GM12878 (cell line): ENCODE data around the gene TANC1. TPM values are rescaled to one million over a fixed set of nuclear protein-coding genes. Genes with fewer than 3 reads are reported as not detected.

Experiments used
- ATAC-seq: fragments of 200-7000 bp; cut with Tn5 transposase; 3 replicates; pipeline ENCODE4 v1.9.1; 2020; ENCODE audit warnings: mild to moderate bottlenecking, moderate library complexity
- BruUV-seq: library from RNA; stranded (reverse); fragments of 400-500 nt; replicated peaks from 2 replicates; lab custom pipeline; 2021; lab: Mats Ljungman, UMichigan
- CTCF ChIA-PET: fragments of 300-600 bp; sonication (Branson Sonifier 250); formaldehyde crosslinking; extraction: SDS; loops from one replicate; lab custom pipeline; 2021; ENCODE audit warnings: inconsistent platforms; lab: Yijun Ruan, JAX
- POLR2A ChIA-PET: fragments of 350-600 bp; formaldehyde crosslinking; extraction: SDS; loops from one replicate; lab custom pipeline; 2021; ENCODE audit warnings: inconsistent platforms; lab: Charles Lee
- RAD21 ChIA-PET: fragments of 300-600 bp; sonication (Branson Sonifier 250); formaldehyde crosslinking; loops from one replicate; lab custom pipeline; 2023; ENCODE audit warnings: antibody characterized with exemption; ENCODE audit not compliant: unreplicated experiment; lab: Charles Lee
- SMC1A ChIA-PET: fragments of 300-600 bp; sonication (Branson Sonifier 250); formaldehyde crosslinking; loops from one replicate; lab custom pipeline; 2023; ENCODE audit not compliant: unreplicated experiment, uncharacterized antibody; lab: Charles Lee
- DNase-seq: peaks from one replicate; pipeline ENCODE4 v3.0.0-alpha.2; 2011; ENCODE audit warnings: low read depth, low spot score
- FAIRE-seq: peaks from 3 replicates; lab custom pipeline; 2011; peaks lifted over from hg19 to GRCh38; lab: Jason Lieb, UNC
- H2AFZ ChIP-seq: 2 replicates; pipeline ENCODE4 v1.6.0; 2011; ENCODE audit warnings: low read depth, low read length, control low read depth; ENCODE audit not compliant: control insufficient read depth
- H3K27ac ChIP-seq: 2 replicates; pipeline ENCODE4 v1.5.1; 2011; ENCODE audit warnings: control low read depth; ENCODE audit not compliant: control insufficient read depth, insufficient read depth
- H3K27me3 ChIP-seq, 2 experiments: replicated peaks in 1 of 2; 2 replicates each; pipeline versions ENCODE4 v1.6.0 to v1.6.1; 2011; ENCODE audit warnings: low read length in 1 of 2; ENCODE audit not compliant: control insufficient read depth in 2 of 2, insufficient read depth in 2 of 2
- H3K36me3 ChIP-seq, 2 experiments: 2 replicates each; pipeline ENCODE4 v1.5.1; 2011; ENCODE audit warnings: low read length in 1 of 2; ENCODE audit not compliant: control insufficient read depth in 2 of 2, insufficient read depth in 2 of 2
- H3K4me1 ChIP-seq: 2 replicates; pipeline ENCODE4 v1.6.1; 2011; ENCODE audit warnings: mild to moderate bottlenecking, low read length, moderate library complexity, mixed read lengths; ENCODE audit not compliant: control insufficient read depth, insufficient read depth
- H3K4me2 ChIP-seq: 2 replicates; pipeline ENCODE4 v1.6.0; 2011; ENCODE audit warnings: control low read depth; ENCODE audit not compliant: control insufficient read depth, insufficient read depth
- H3K4me3 ChIP-seq: fragments of 200-600 bp; sonication (generic); 2 replicates; pipeline ENCODE4 v1.5.1; 2016
- H3K79me2 ChIP-seq: 2 replicates; pipeline ENCODE4 v1.6.0; 2011; ENCODE audit warnings: low read length; ENCODE audit not compliant: control insufficient read depth, insufficient read depth
- H3K9ac ChIP-seq: 2 replicates; pipeline ENCODE4 v1.8.0; 2011; ENCODE audit warnings: low read length, control low read depth, mixed read lengths; ENCODE audit not compliant: control insufficient read depth, insufficient read depth
- H3K9me3 ChIP-seq: replicated peaks from 3 replicates; pipeline ENCODE4 v1.5.1; 2011; ENCODE audit warnings: mild to moderate bottlenecking, low read length; ENCODE audit not compliant: control insufficient read depth, insufficient read depth
- H4K20me1 ChIP-seq: 2 replicates; pipeline ENCODE4 v1.6.0; 2011; ENCODE audit not compliant: control insufficient read depth, insufficient read depth
- BHLHE40 ChIP-seq, 2 experiments: fragments of 450-650 bp in 1 of 2; IDR thresholded peaks; 2 replicates each; pipeline ENCODE4 v1.6.1; 2011 to 2017; ENCODE audit warnings: low read depth in 2 of 2, borderline replicate concordance in 1 of 2, improper control_type of control experiment in 1 of 2, low read length in 1 of 2, mild to moderate bottlenecking in 1 of 2
- MEF2B ChIP-seq: fragments of 450-650 bp; IDR thresholded peaks from 2 replicates; pipeline ENCODE4 v1.6.1; 2018; ENCODE audit warnings: mild to moderate bottlenecking, moderate library complexity; ENCODE audit not compliant: partially characterized antibody, poor library complexity, severe bottlenecking
- RB1 ChIP-seq: fragments of 450-650 bp; formaldehyde crosslinking; IDR thresholded peaks from 2 replicates; pipeline ENCODE4 v1.6.1; 2017; ENCODE audit warnings: mild to moderate bottlenecking, borderline replicate concordance
- RBBP5 ChIP-seq: fragments of 200-600 bp; sonication (generic); conservative IDR thresholded peaks from 2 replicates; pipeline ENCODE4 v1.6.1; 2016
- RUNX3 ChIP-seq: IDR thresholded peaks from 2 replicates; pipeline ENCODE4 v1.6.1; 2012; ENCODE audit warnings: low read length, inconsistent platforms
- WGBS: methylation state at CpG from one replicate; pipeline ENCODE4 v1.1.6; 2016; ENCODE audit warnings: low lambda C conversion rate; ENCODE audit not compliant: insufficient replicate concordance, insufficient coverage; ENCODE audit errors: missing lambda C conversion rate; 5-methylcytosine and 5-hydroxymethylcytosine counted together
- in situ Hi-C: fragments of 300-500 bp; cut with MboI; formaldehyde crosslinking; loops from 9 replicates; pipeline ENCODE4 v1.14.3; 2018; ENCODE audit warnings: mixed read lengths
- intact Hi-C: fragments of 100-400 bp; cut with micrococcal nuclease; formaldehyde crosslinking; loops from one replicate; pipeline ENCODE4 v1.14.2; 2022; ENCODE audit not compliant: unreplicated experiment
- polyA plus RNA-seq, 11 experiments: library from polyadenylated mRNA; depleted of rRNA in 4 of 11; unstranded in 6 of 11; stranded (reverse) in 5 of 11; fragments of >200 nt; fragmentation: Nextera tagmentation in 4 of 11; fragmentation: Illumina TruSeq in 1 of 11; extraction: Ambion mirVana in 4 of 11; extraction: Trizol in 1 of 11; gene quantifications; 1 replicate in 1 of 11; 2 replicates in 10 of 11; pipeline versions ENCODE4 v1.2.1 to v1.2.3, GENCODE V29; 2011 to 2016; ENCODE audit warnings: inconsistent platforms in 2 of 11, missing spikeins in 2 of 11, low read depth in 1 of 11
- total RNA-seq, 4 experiments: library from RNA; depleted of rRNA in 3 of 4; stranded (reverse); fragments of >200 nt in 3 of 4; fragmentation: Illumina TruSeq in 1 of 4; extraction: Trizol in 1 of 4; gene quantifications; 2 replicates each; pipeline versions ENCODE4 v1.2.1 to v1.2.3, GENCODE V29; 2013 to 2021
- TF ChIP-seq, protein P1 (sequence below): IDR thresholded peaks from 2 replicates; pipeline ENCODE4 v1.6.1; 2011; ENCODE audit warnings: mild to moderate bottlenecking, low read depth, low read length, moderate library complexity; ENCODE audit not compliant: insufficient replicate concordance

Gene TANC1
- total and polyA plus RNA-seq, 10 of the 15 experiments (the other 5 are each of a cell fraction or from before 2014, with no cell fraction given): 0.05 to 5.0 (median 0.34) TPM

DNA sequence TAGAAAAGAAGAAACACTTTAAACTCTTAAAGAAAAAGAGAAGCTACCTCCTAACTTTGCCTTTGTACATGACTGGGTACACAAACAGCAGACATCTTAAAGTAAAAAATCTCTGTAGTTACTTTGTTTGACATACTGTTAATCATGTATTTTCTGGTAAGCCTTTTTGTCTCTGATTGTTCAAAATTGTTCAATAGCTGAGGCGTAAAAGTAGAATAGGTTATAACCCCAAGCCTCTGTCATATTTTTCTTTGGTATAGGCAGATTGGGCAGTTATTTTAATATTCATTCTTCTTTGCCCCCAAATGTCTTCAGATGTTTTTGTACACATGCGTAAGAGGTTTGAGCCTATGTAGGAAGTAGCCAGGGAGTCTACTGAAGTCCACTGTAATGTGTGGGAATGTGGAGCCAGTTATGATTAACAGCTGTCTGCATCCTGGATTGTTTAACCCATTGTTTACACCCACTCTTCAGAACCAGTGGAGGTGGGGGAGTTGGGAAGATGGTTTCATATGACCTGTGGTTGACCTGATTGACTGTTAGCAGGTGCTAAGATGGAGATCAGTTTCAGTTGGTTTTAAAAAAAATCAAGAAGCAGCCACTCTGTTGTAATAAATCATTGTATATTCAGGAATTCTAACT lies 150.5 kb downstream of the TANC1 start:
- 74% methylated on average over 2 of the region's 2 CpGs for WGBS
- Histone ChIP-seq H3K27me3 (no peaks in the 10 kb centered on the region), H3K4me2 (no peak overlapping the region), H3K27ac (no peak overlapping the region), H4K20me1 (no peaks in the 10 kb centered on the region), H3K9ac (no peak overlapping the region), H3K4me1 (no peaks in the 10 kb centered on the region)
- ChIA-PET POLR2A (no interaction called here), SMC1A (interaction anchor here (0.7 to 1.8 kb wide), 24 partner anchors 8 to 939 kb away, joined by 3 to 16 read pairs (median 3); no protein-coding TSS in a partner anchor), CTCF (interaction anchor here (0.6 to 6.2 kb wide), 60 partner anchors 9 to 1095 kb away, joined by 3 to 102 read pairs (median 4); partner anchors contain the start of gene MARCHF7)
- no TSS peak for BruUV-seq
- TF ChIP-seq RBBP5 (no peak), RB1 (no peak), RUNX3 (peak; percentile 23; the same call in 1 of the 2 replicates), MEF2B (no peak), BHLHE40 (IDR thresholded peaks at IDR 0.05; ENCODE audit: borderline replicate concordance in 1 of 2, low read depth in 2 of 2, low read length in 1 of 2) (no peak)
- TF ChIP-seq, protein P1, sequence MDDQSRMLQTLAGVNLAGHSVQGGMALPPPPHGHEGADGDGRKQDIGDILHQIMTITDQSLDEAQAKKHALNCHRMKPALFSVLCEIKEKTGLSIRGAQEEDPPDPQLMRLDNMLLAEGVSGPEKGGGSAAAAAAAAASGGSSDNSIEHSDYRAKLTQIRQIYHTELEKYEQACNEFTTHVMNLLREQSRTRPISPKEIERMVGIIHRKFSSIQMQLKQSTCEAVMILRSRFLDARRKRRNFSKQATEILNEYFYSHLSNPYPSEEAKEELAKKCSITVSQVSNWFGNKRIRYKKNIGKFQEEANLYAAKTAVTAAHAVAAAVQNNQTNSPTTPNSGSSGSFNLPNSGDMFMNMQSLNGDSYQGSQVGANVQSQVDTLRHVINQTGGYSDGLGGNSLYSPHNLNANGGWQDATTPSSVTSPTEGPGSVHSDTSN: no peak
- TF ChIP-seq, all 136 proteins: peak for 1
- in situ Hi-C loops: no loop called here
- DNase-seq (no peak), ATAC-seq (no peak; the same call in 1 of the 3 replicates), FAIRE-seq (peak; percentile 49)
- Histone ChIP-seq H3K36me3 (no peaks in the 10 kb centered on the region), H3K9me3 (no peaks in the 10 kb centered on the region), H2AFZ (no peak overlapping the region), H3K79me2 (no peaks in the 10 kb centered on the region), H3K4me3 (no peak overlapping the region)
- intact Hi-C loops: loop anchor here (1.0 kb wide), 2 partner anchors 83 to 218 kb away; no protein-coding TSS in a partner anchor
- RAD21 ChIA-PET: interaction anchor here (0.6 to 2.1 kb wide), 13 partner anchors 13 to 849 kb away, joined by 3 to 16 read pairs (median 3); partner anchors contain the start of gene MARCHF7
